ENCODE results near the gene GALNT7. TPM values are rescaled to one million over a fixed set of nuclear protein-coding genes. Genes with fewer than 3 reads are reported as not detected.

GALNT7 gene
- total and polyA plus RNA-seq, 4 donors = 9.3 to 32.7 (median 14.3) TPM

- peaks cover 0 to 9% (median 4%) of the 10 kb centered on the region in 5 donors for H3K4me1 ChIP-seq (ENCODE audit: control insufficient read depth in 5 of 5, insufficient read depth in 5 of 5, low read length in 5 of 5)
- no peak overlapping the region for H3K9ac ChIP-seq (ENCODE audit: insufficient read depth in 1 of 2, low read length in 2 of 2)
- H3K27me3 ChIP-seq (ENCODE audit: control insufficient read depth in 3 of 3, insufficient read depth in 3 of 3, low read length in 2 of 3) = no peaks in the 10 kb centered on the region
- 96 to 97% methylated on average over 4 of the region's 4 CpGs for WGBS, 2 donors
- peaks cover 0 to 5% (median 0%) of the 10 kb centered on the region in 4 donors for H3K36me3 ChIP-seq (ENCODE audit: control insufficient read depth in 4 of 4, insufficient read depth in 4 of 4, low read length in 4 of 4)
- TF ChIP-seq CTCF (IDR thresholded peaks at IDR 0.05; ENCODE audit: control extremely low read depth, extremely low read depth) = no peak
- H3K27ac ChIP-seq (ENCODE audit: low read depth in 1 of 2, low read length in 1 of 2) = no peak overlapping the region
- ATAC-seq (ENCODE audit: insufficient read depth, low FRiP score) (no peak), DNase-seq (no peak)
- H3K9me3 ChIP-seq (ENCODE audit: control insufficient read depth in 4 of 4, insufficient read depth in 3 of 4, low read length in 3 of 4) = peaks cover 0 to 2% (median 0%) of the 10 kb centered on the region in 4 donors
- H3K4me3 ChIP-seq = no peak overlapping the region
These were observed 31.7 kb downstream of the GALNT7 start for GRCh38 chr4:173200103-173200884.

GRCh38 chr4:173202395-173202794 lies 33.8 kb downstream of the GALNT7 start:
- Histone ChIP-seq H3K27me3 (ENCODE audit: control insufficient read depth in 3 of 3, insufficient read depth in 3 of 3, low read length in 2 of 3) (no peaks in the 10 kb centered on the region), H3K36me3 (ENCODE audit: control insufficient read depth in 4 of 4, insufficient read depth in 4 of 4, low read length in 4 of 4) (peaks cover 0 to 5% (median 0%) of the 10 kb centered on the region in 4 donors), H3K4me1 (ENCODE audit: control insufficient read depth in 5 of 5, insufficient read depth in 5 of 5, low read length in 5 of 5) (peaks cover 0 to 13% (median 0%) of the 10 kb centered on the region in 5 donors), H3K9ac (ENCODE audit: insufficient read depth in 1 of 2, low read length in 2 of 2) (no peak overlapping the region), H3K27ac (ENCODE audit: low read depth in 1 of 2, low read length in 1 of 2) (no peak overlapping the region), H3K4me3 (no peak overlapping the region), H3K9me3 (ENCODE audit: control insufficient read depth in 4 of 4, insufficient read depth in 3 of 4, low read length in 3 of 4) (peaks cover 0 to 2% (median 0%) of the 10 kb centered on the region in 4 donors)
- DNase-seq (no peak), ATAC-seq (ENCODE audit: insufficient read depth, low FRiP score) (no peak)
- WGBS, 2 donors = 87 to 89% methylated on average over 3 of the region's 3 CpGs
- TF ChIP-seq CTCF (IDR thresholded peaks at IDR 0.05; ENCODE audit: control extremely low read depth, extremely low read depth) = no peak

DNA sequence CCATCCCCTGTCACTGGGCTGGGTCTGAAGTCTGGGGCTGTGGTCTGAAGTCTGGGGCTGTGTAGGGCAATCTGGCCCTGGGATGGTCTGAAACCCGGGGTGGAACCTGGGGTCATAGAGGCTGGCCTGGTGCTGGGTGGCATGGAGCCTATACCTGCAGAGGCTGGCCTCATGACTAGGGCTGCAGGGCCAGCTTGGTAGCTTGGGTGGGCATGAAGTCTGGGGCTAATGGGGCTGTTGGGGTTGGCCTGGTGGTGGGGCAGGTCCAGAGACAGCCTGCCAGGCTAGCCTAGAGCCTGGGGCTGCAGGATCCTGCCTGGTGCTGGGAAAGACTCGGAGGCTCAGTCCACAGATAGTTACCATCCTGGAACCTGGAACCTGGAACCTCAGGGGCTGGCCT lies 37.0 kb downstream of the GALNT7 start:
- Histone ChIP-seq H3K9me3 (ENCODE audit: control insufficient read depth in 4 of 4, insufficient read depth in 3 of 4, low read length in 3 of 4) (peaks cover 0 to 2% (median 0%) of the 10 kb centered on the region in 4 donors), H3K9ac (ENCODE audit: insufficient read depth in 1 of 2, low read length in 2 of 2) (no peak overlapping the region), H3K4me1 (ENCODE audit: control insufficient read depth in 5 of 5, insufficient read depth in 5 of 5, low read length in 5 of 5) (peaks cover 0 to 8% (median 0%) of the 10 kb centered on the region in 5 donors), H3K4me3 (no peak overlapping the region), H3K27me3 (ENCODE audit: control insufficient read depth in 3 of 3, insufficient read depth in 3 of 3, low read length in 2 of 3) (no peaks in the 10 kb centered on the region), H3K36me3 (ENCODE audit: control insufficient read depth in 4 of 4, insufficient read depth in 4 of 4, low read length in 4 of 4) (peaks cover 0 to 5% (median 0%) of the 10 kb centered on the region in 4 donors), H3K27ac (ENCODE audit: low read depth in 1 of 2, low read length in 1 of 2) (no peak overlapping the region)
- WGBS, 2 donors = 97% methylated on average over 2 of the region's 2 CpGs
- DNase-seq = no peak
- ATAC-seq (ENCODE audit: insufficient read depth, low FRiP score) = no peak
- TF ChIP-seq CTCF (IDR thresholded peaks at IDR 0.05; ENCODE audit: control extremely low read depth, extremely low read depth) = no peak
